SHP77 (cell line): Measurements from ENCODE around the gene CA9.
A peak's percentile ranks its signal among the peaks of the same experiment; 100 is the strongest.

ENCODE experiments used
- DNase-seq, 2 experiments: peaks; one replicate each; lab custom pipeline; 2025; lab: John Stamatoyannopoulos, UW

The CA9 gene

DNA sequence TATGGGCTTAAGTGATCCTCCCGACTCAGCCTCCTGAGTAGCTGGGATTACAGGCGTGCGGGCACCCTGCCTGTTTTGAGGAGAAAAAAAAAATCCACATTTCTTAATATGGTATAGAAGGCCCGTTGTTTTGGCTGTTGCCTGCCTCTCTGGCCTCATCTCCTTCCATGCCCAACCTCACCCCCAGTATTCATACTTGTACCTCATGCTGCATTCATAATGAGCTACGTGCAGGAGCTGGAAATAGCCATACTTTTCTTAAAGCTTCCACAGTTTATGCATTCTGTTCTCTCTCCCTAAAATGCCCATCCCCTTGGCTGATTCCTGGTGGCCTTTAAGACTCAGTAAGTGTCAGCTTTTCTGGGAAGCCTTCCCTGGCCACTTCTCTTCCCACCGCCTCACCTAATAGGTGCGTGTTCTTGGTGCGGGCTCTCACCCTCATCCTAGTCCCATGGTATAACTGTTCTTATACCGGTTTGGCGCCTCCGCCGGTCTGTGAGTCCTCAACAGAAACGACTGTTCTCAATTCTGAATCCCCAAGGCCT, 18.1 kb downstream of the CA9 start:
- no peak for DNase-seq

DNA sequence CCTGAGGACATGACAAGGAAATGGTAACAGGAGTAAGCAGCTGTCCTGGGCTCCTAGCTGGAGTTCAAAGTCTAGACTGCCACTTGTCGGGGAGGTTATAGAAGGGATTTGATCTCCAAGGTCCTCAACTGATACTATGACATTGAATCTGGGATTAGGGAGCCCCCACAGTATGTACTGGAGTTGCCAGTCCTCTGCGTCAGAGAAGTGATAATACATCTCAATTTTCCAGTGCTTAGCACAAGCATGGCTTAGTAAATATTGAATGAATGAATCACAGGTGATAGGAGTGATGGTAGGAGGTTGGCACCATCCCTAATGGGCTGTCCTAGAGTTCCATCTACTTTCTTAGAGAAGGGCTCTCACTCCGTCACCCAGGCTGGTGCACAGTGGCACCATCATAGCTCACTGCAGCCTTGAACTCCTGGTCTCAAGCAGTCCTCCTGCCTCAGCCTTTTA, 22.2 kb downstream of the CA9 start:
- DNase-seq = no peak

DNA sequence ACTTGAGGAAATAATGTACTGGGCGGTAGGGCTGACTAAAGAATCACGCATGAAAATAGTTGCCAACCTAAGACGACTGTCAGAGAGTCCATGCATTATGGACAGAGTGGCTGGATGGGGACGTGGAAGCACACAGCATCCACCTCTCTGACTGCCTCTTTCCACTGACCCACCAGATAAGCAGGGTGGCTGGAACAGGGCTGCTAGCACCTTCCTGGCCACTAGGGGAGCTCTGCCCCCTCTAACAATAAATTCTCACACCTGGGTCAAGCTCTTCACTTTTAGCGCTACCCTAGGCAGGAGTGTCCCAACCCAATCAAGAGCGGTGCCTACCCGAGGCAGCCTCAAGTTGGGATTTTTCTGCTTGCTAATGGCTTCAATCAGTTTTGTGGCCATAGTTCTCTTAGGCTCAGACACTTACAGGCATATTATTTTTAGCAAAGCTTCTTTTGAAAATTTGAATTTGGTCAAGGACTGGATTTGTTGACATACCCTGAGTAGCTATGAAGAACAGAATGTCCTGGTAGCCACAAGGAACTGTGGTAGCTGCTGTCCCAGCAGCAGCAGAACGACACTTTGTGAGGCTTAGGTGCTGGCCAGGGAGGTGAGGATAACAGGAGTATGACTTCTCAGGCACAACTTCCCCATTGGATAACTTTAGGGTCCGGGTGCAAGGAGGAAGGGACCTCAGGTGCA, 22.9 kb downstream of the CA9 start:
- DNase-seq = peak; percentile 3 to 10

DNA sequence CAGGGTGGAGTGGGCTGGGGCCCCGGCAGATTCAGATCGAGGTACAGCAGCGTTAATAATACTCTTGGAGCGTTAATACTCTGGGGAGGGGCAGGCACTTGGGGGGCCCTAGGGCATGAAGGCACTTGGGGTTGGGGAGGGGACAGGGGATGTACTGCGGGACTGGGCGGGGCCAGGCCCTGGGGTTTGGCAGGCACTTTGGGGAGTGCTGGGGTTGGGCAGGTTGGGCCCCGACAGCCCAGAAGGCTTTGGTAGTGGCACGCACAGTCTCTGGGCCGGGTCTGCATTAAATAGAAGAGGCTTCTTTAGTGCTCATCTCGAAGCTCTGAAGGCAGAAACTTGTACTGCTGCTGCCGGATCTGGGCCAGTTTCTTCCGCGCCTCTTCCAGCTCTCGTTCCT, 23.8 kb downstream of the CA9 start:
- no peak for DNase-seq

DNA sequence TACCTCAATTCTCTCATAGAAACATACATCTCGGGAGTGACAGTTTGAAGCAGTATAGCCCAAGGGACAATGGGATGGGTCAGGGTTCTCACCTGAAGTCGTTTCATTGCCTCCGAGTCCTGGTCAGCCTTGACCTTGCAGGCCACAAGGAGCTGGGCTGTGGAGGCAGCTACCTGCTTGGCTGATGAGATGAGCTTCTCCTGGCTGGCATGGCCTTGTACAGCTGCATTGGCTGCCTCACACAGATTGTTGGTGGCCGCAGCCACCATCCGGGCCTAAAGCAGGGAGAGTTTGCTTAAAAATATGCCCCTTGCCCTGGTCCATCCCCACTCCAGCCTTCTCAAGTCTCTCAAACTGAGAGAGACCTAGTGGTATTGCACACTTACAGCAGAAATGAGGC, 24.5 kb downstream of the CA9 start:
- DNase-seq = no peak

DNA sequence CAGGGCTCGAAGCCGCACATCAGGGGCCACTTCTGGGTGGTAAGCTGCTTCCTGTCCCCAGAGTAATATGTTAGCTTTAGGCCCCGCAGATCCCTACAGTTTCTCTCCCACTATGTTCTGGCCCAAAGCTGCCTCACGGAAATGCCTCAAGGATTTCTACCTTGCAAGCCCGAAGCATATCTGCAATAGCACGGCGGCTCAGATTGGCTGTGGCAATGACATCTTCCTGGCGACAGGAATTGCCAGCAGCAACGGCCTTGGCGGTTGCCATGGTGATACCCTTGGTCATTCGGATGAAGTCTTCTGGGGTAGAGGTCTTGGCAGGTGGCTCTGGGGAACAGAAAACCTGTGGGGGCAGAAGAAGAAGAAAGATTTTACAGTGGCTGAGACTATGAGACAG, 26.3 kb downstream of the CA9 start:
- DNase-seq = no peak

DNA sequence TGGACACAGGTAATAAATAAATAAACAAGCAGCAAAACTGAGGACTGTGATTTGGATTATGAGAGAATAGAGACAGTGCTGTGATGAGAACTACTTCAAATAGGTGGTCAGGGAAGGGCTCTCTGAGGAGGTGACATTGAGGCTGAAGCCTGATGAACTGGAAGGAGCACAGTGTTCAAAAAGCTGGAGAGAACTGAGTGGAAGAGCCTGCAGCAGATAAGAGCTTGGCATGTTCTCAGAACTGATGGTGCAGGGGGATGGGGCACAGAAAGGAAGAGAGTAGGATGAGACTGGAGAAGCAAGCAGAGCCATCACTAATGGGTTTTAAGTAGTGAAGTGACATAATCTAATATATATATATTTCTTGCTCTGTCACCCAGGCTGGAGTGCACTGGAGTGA, 27.2 kb downstream of the CA9 start:
- DNase-seq = no peak

DNA sequence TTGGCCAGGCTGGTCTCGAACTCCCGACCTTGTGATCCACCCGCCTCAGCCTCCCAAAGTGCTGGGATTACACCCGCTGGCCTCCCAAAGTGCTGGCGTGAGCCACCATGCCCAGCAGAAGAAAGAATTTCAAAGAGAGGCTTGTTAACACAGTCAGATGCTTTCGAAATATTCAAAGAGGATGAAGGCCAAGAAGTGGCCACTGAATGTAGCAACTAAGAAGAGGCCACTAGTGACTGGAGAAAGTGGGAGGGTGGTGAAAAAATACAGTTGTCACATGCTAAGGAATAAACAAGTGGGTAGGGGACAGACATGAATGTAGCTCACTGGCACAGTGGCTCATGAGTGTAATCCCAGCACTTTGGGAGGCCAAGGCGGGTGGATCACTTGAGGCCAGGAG, 29.0 kb downstream of the CA9 start:
- DNase-seq = no peak

DNA sequence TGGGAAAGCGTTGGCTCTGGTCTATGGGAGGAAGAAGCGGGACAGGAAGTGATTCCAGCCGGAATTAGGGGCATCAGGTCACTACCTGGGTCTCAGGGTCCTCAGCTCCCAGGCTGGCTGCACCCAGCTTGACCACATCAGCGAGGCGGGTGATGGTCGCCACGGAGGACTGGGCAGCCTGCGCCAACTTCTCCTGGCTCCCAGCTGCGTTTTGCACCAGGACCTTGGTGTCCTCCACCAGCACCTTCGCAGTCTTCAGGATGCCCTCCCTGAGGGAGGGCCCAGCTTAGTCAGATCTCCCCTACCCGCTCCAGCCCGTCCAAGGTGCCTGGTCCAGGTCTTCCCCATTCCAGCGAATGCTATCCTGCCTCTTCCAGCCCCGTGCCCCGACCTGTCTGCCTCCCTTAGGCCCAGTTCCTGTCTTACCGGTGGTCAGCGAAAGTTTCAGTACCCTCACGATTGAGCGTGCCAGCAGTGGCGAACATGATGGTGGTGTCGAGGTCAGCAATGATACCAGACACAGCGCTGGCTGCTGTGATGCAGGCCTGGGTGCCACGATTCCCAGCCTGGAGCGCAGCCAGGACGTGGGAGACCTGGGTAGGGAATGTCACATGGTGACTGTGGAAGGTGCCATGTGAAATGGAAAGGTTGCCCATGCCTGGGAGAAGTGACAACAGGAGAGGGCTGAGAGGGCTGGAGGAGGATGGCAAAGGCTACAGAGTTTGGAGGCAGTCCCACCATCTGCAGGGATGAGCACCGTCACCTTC, 30.4 kb downstream of the CA9 start:
- DNase-seq = no peak

DNA sequence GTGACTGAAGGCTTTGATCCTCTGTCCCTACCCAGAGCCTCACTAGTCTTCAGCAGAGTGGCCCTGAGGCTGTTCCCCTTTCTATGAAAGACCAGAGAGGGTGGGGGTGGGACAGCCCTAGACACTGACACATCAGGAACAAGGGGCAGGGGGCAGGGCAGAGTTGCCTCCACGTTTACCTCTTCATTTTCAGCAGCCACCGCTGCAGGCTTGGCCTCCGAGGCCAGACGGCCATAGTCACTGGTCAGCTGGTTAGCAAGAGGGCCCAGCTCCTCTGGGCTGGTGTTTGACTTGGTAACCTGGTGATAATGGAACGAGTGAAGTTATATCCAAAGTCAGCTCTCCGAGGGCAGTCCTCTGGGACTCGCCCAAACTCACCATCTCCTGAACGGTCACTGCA, 31.6 kb downstream of the CA9 start:
- no peak for DNase-seq

DNA sequence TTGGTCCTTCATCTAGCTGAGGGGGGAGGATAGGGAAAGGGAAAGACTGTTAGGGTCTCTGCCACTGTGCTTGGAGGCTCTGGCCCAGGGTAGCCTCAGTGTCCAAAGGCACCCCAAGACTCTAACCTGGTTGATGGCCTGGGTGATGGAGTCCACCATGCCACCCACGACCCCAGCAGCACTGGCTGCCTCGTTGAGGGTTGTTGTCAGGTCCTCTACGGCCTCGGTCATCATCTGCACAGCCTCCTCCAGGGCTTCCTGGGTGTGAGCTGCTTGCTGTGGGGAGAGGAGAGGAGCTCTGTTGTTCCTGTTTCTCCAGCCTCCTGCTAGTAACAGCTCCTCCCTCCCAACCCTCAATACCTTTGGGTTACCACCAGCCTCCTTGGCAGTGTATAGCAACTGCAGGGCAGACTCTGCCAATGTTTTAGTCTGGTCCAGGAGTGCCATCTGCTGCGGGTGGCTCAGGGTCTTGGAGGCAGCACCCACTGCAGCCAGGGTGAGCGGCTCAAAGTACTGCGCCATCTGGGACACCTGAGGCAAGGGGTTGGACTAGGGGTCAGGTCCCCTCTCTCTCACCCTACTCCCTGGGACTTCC, 32.2 kb downstream of the CA9 start:
- no peak for DNase-seq

DNA sequence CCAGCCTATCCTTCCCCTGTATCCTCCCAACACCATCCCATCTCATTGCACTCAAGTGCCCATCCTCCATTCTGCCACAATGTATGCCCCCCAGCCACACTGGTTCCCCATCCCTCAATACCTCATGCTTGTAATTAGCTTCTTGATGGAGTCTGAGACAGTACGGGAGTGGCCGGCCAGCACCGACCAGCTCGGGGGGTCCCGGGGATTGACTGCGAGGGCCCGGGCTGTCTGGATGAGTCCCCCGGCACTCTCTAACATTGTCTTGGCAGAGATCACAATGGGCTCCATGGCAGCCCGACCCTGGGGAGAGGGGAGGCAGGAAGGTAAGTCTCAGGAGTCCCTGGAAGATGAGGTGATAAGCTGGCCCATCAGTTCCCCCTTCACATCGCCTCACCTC, 33.2 kb downstream of the CA9 start:
- no peak for DNase-seq

DNA sequence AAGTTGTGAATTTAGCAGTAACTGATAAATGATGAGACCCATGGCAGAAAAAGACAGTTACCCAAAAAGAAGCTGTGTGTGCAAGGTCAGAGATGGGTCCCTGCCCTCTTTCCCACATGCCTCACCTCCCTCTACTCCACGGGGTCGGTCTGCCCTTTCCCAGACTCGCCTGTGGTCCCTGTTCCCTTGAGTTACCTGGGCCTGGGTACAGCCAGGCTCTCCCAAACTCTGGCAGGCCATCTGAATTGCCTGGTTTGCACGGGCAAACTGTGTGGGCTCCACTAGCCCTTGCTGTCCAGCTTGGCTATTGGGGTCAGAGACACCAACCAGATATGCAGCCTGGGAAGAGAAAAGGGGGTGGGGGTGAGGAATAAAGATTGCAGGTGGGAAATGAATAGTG, 34.4 kb downstream of the CA9 start:
- no peak for DNase-seq

DNA sequence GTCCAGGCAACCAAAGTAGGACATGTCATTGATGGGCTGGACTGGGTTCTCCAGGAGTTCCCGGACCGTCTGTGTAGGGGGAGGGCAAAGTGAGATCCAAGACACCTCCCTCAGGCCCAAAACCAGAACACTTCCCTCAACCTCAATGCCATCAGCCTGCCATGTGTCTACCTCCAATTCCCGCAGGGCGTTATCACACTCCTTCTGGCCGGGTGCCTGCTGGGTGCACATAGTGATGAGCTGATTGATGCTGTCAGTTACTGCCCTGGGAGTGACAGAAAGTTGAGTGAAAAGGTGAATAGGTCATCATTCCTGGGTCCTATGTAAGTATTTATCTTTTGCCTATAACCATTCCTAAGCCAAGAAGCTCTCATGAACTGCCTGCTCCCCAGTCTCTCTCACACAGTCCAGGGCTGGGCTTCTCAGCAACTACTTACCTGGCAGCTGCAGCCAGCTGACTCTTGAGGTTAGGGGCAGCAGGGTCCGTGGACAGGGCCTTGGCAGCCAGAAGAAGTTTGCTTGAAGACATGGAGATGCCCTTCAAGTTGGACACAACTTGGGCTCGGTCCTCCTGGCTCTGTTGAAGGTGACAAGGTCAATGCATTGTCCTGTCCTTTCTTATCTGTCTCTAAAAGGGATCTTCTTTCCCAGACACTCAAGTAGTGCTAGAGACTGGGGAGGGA, 37.2 kb downstream of the CA9 start:
- DNase-seq = no peak

DNA sequence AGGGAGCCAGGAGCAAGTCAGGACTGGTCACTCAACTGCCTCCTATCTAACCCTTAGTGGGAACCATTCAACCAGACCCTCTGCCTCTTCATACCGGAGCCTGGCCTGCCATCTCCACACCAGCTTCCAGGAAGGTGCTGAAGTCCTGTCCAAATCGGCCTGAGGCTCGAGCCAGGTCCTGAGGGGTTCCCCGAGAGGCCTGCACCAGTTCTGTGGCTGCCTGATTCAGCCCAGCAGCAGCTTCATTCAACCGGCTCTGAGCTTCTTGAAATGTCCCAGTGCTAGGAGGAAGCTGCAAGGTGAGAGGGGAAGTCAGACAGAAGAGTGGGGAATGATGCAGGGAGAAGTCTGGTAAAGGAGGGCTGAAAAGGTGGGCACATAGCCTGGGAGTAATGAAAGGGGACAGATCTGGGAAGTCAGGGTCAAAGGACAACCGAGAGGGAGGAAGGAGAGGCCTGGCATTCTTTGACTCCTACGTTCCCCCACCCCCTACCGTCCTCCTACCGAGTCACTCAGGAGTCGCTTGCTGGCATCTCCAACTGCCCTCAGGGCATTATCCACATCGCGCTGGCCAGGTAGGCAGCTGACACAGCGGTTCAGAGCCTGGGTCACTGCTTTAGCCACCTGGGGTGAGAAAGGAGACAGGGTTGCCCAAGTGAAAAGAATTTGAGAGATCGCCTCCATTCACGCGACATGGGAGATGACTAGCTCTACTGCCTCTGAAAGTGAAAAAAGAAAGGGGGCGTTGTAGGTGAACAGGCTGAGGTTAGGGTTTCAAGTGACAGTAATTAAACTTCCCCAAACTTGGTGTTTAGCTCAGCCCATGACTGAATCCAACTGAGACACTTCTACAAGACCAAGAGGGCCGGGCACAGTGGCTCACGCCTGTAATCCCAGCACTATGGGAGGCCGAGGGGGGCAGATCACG, 38.0 kb downstream of the CA9 start:
- DNase-seq = no peak

DNA sequence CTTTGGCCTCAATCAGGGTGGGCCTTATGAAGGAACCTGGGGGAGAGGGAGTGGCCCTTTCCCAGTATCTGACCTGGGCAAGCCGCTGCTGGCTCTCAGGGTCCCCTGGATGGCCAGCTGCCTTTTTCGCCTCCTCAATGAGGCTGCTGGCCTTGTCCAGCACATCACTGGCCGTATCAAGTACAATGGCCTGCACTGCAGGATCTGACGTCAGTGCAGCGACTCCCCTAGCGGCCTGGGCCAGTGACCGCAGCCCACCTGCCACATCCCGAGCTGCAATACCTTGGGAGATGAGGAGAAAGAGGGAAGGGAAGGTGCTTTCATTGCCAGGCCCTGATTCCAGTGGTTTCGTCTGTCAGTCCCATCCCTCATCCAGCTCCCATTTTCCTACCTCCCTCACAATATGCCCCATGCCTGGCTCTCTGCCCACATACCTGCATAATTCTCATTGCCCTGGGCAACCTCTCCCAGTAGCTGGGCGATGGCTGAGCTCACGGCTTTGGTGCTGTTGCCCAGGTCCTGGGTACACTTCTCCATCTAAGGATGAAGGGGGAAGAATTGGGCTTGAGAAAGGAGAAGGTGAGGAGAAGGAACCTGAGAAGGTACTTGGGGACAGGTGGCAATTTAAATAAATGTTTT, 39.2 kb downstream of the CA9 start:
- no peak for DNase-seq

DNA sequence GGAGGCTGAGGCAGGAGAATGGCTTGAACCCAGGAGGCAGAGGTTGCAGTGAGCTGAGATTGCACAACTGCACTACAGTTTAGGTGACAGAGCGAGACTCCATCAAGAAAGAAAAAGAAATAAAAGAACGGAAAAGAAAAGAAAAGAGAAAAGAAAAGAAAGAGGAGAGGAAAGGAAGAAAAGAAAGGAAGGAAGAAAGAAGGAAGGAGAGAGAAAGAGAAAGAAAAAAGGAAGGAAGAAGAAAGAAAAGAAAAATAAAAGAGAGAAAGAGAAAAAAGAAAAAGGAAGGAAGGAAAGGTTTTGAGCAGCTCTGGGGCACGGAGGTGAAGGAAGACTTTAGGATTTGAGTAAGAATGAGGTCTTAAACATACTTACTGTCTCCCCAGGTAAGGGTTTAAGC, 39.9 kb downstream of the CA9 start:
- no peak for DNase-seq

DNA sequence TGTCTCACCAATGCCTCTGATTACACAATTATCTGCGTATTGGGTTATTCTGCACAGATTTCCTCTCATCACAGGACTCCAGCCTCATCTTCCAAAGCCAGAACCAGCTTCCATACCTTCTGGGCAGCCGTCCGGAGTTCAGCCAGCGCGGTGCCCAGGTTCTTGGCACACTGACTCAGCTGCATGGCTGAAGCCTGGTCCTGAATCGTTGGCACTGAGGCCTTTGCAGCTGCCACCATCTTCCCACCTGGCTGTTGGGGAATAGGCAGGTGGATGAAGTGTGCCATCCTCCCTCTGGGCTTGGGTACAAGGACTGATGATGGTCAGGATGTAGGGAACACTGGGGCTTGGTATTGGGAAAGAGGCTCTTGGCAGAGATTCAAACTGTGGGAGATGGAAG, 40.4 kb downstream of the CA9 start:
- DNase-seq = no peak

DNA sequence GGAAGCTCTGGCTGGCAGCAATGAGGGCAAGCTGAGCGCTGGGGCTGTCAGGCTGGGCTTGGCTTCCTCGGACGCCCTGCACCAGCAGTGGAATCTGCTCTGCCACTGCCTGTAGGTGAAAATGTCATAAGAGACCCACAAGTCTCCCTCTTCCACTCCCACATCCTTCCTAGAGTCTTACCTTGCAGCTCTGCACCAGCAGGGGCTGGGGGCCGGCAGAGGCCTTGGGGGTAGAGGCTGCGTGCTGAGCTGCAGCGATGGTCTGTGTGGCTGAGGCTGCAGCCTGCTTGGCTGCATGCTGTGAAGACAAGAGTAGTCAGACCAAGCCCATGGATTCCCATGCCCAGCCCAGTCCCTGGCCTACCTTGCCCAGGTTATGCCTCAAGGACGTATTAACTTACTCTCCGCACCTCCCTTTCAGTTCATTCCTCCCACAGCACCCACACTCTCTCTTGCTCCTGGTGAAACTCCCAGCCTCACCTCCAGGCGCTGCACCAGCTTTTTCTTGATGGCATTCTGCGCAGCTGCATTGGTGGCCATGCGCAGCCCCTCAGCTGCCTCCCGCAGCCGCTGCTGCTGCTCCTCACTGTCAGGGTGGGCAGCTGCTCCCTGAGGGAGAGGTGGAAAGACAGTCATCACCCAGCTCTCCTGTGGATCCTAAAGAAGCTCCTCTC, 41.0 kb downstream of the CA9 start:
- no peak for DNase-seq

DNA sequence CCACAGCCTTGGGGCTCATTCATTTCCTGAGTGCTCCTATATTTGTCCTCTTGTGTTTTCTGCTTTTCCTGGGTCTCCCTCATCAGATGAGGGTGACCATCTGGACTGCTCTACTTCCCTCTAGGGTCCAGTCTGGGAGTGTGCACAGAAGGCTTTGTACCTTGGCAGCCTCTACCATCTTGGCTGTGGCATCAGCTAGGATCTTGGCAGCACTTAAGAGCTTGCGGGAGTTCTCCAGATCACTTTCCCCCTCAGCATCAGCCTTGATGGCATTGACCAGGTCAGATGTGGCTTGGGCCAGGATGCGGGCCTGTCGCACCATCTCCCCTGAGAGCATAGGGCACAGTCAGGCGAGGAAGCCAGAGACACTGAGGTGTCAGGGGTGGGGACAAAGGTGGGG, 42.5 kb downstream of the CA9 start:
- no peak for DNase-seq
